GM18951 (cell line): ENCODE data around the gene KCTD11.
"Not testable (repeated sequence)": the region's sequence is repeated elsewhere in the genome, so short reads cannot be mapped to it uniquely, and the experiment has no call there.

ENCODE experiments used
- POLR2A ChIP-seq: IDR thresholded peaks from 4 replicates; pipeline ENCODE4 v1.6.1; 2011; ENCODE audit warnings: mild to moderate bottlenecking; ENCODE audit not compliant: insufficient read length, insufficient read depth; ENCODE audit errors: extremely low read depth
- in situ Hi-C: fragments of 300-500 bp; cut with MboI; formaldehyde crosslinking; loops from one replicate; pipeline ENCODE4 v1.12.0; 2022; ENCODE audit warnings: low sequenced_read_pairs, mixed read lengths, inconsistent platforms; ENCODE audit not compliant: unreplicated experiment

Gene KCTD11

GRCh38 chr17:7367083-7367482, 15.1 kb downstream of the KCTD11 start:
- TF ChIP-seq POLR2A: no peak

DNA sequence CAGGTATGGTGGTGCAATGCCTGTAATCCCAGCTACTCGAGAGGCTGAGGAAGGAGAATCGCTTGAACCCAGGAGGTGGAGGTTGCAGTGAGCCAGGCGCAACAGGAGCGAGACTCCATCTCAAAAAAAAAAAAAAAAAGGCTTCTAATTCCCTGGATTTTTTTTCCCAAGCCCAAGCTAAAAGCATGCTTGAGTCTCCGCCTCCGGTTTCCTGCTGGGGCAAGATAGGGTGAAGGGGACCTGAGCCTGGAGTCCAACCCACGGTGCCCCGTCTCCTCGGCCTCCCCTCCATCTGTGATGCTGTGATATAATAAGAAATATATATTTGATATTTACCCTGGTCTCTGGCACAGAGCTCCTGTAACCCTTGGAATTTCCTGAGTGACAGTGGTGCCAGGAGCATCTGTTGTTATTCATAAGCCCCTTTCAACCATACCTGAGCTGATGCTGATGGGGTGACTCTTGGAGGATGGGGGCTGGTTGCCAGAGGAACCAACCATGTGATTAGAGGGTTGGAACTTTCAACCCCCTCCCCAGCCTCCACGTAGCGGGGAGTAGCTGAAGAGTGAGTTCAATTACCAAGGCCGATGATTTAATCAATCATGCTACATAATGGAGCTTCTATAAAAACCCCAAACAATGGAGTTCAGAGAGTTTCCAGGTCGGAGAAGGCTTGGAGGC, 16.1 kb downstream of the KCTD11 start:
- in situ Hi-C loops: no loop called here
- TF ChIP-seq POLR2A: no peak

More at GRCh38 chr17:7367083-7367482, 15.1 kb downstream of the KCTD11 start:
- in situ Hi-C loops: no loop called here

DNA sequence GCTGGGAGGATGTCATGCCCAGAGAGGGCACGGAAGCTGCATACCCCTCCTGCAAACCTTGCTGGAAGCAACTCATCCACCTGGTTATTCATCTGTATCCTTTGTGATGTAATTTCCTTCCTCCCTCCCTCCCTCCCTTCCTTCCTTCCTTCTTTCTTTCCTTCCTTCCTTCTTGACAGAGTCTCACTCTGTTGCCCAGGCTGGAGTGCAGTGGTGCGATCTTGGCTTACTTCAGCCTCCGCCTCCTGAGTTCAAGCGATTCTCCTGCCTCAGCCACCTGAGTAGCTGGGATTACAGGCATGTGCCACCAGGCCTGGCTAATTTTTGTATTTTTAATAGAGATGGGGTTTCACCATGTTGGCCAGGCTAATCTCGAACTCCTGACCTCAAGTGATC, 16.6 kb downstream of the KCTD11 start:
- in situ Hi-C loops: not testable (repeated sequence)

DNA sequence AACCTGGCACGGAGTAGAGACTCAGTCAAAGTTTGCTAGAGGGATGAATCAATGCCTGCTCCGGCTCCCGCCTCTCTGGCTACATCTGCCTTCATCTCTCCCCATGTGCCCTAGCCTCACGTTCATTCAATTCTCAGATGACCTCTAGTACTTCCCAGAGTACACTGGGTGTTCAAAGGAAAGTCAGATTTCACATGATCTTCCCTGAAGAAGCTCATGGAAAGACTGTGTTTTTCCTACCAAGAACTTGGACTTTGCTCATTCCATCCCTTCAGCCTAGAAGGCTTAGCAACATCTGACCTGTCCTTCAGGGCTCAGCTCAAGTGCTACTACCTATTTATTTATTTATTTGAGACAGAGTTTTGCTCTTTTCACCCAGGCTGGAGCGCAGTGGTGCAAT, 17.9 kb downstream of the KCTD11 start:
- in situ Hi-C loops: no loop called here
- TF ChIP-seq POLR2A: no peak

- no peak for TF ChIP-seq POLR2A
- in situ Hi-C loops: no loop called here
Observed at GRCh38 chr17:7370853-7371252, 18.9 kb downstream of the KCTD11 start.

GRCh38 chr17:7374353-7374752, 22.4 kb downstream of the KCTD11 start:
- in situ Hi-C loops: no loop called here
- no peak for TF ChIP-seq POLR2A

GRCh38 chr17:7379134-7379533, 27.2 kb downstream of the KCTD11 start:
- TF ChIP-seq POLR2A: no peak
- in situ Hi-C loops: no loop called here

DNA sequence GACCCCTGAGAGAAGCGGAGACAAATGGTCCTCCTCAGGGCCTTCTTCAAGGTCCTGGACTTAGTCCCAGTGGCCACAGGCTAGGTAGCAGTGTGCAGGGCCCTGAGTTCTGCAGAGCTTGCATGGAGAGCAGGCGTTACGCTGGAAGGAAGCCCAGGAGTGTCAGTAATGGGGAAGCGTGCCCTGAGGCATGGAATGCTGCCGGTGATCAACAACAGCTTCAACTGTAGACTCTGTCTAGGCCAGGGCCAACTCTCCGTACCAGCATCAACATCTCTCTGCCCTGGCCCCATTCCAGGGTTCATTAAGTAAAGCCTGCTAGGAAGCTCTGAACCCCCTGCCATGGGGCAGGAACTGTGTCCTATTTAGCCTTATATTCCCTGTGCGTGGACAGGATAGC, 28.4 kb downstream of the KCTD11 start:
- in situ Hi-C loops: no loop called here
- TF ChIP-seq POLR2A: no peak

DNA sequence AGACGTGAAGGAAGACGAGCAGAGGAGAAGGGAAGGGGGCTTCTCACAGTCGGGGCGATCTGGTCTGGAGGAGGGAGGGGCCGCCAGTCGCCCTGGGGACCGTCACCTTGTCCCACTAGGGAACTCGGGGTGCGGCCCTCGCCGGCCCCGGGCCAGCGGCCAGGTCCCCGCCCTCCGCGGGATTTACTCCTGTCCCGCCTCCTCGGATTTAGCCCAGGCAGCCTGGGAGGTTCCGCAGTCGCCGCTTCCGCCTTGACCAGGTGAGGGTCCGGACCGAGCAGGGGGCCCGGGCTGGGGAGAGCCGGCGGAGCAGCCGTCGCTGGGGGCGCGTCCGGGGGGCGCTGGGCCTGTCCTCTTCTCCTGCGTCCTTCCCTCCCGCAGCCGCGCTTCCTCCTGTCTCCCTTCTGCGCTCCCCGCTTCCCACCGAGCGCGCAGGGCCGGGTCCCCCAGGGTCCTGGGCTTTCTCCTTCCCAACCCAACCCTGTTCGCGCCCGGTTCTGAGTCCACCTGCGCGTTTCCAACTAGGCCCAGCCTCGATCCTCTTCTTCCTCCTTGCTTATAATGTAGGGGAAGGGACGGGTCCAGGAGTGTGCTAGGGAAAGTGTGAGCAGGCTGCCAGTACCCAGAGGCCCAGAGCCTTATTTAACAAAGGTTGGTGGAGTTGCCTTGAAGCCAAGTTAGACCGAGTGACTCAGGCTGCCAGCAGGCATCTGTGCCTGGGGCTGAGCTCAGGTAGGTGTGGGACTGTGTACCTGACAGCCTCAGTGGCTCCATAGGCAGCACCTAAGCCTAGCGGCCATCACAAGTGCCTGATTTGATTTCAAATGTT, 29.1 kb downstream of the KCTD11 start, which contains the start of gene TNK1:
Gene TNK1, plus strand, starts transcription at position 235 of the 829 bp plus-strand sequence. CDS start 1,838 bp downstream, outside the sequence.
- no peak for TF ChIP-seq POLR2A
- in situ Hi-C loops: no loop called here

DNA sequence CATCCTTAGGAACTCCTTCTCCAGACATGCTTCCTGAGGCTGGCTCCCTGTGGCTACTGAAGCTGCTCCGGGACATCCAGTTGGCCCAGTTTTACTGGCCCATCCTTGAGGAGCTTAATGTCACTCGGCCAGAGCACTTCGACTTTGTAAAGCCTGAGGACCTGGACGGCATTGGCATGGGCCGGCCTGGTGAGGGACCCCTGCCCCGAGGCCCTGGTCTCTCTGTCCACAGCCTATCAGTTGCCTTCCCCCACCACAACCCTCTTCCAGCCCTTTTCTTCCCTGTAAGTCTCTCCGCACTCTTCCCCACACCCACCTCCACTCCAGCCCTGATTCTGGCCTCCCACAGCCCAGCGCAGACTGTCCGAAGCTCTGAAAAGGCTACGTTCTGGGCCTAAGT, 30.9 kb downstream of the KCTD11 start:
- no peak for TF ChIP-seq POLR2A
- in situ Hi-C loops: no loop called here

- no peak for TF ChIP-seq POLR2A
- in situ Hi-C loops: no loop called here
Observed at GRCh38 chr17:7383371-7383741, 31.4 kb downstream of the KCTD11 start.

- in situ Hi-C loops: no loop called here
- TF ChIP-seq POLR2A: peak; percentile 54
Observed at GRCh38 chr17:7383742-7384488, 32.0 kb downstream of the KCTD11 start.

DNA sequence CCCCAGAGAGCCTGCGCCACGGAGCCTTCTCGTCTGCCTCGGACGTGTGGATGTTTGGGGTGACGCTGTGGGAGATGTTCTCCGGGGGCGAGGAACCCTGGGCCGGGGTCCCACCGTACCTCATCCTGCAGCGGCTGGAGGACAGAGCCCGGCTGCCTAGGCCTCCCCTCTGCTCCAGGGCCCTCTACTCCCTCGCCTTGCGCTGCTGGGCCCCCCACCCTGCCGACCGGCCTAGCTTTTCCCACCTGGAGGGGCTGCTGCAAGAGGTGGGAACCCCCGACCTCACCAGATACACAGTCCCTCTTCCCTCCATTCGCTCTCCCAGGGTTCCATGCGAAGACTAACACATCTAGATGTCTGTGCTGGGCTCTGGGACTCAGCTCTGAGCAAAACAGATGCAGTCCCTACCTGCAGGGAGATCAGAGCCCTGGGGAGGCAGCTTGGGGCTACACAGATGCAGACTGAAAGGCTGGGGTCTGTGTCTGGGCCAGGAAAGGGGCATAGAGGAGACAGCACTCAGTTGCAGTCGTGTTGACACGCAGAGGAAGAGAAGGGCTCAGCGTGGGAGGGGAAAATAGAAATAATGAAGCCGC, 32.6 kb downstream of the KCTD11 start:
- no peak for TF ChIP-seq POLR2A
- in situ Hi-C loops: no loop called here
